Testis (tissue), 2 donors: Measurements from ENCODE around the gene ARHGAP25.

Experiments used
- POLR2A ChIP-seq: fragments of 450-650 bp; IDR thresholded peaks from one replicate; pipeline ENCODE4 v1.6.1; 2017; ENCODE audit warnings: antibody characterized with exemption, mild to moderate bottlenecking, moderate library complexity
- TF ChIP-seq, protein P1 (sequence below), 3 experiments: fragments of 450-650 bp in 2 of 3; fragments of 200-600 bp in 1 of 3; sonication (generic) in 1 of 3; IDR thresholded peaks; one replicate each; pipeline ENCODE4 v1.5.1; 2016 to 2019; ENCODE audit warnings: antibody characterized with exemption in 3 of 3, mild to moderate bottlenecking in 2 of 3, moderate library complexity in 1 of 3

DNA sequence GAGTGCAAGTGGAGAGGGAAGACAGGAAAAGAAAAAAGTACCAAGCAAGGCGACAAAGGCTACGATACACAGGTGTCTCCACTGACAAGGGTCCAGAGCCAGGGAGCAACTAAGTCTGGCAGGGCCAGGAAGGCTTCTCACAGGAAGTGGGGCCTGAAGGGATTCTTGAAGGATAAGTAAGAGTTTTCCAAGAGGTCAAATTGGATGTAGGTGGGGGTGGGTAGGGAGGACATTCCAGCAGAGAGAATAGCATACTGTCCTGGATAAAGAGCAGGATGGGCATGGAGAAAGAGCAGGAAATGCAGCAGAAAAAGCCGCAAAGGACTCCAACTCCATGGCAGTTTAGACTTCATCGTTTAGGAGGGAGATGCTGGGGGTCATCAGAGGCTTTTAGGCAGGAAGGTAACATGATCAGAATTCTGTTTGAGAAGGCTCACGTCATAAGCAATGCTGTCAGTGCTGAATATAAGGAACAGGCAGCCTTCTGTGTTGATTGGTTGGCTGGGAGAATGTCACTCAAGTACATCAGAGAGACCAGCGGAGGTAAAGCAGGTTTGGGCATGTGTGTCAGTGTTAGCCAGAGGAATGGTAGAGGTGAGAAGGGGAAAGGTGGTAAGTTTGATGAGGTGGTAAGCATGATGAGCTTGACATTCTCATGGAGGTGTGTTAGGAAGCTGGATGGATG is 35.1 kb downstream of the ARHGAP25 start:
- TF ChIP-seq, protein P1, sequence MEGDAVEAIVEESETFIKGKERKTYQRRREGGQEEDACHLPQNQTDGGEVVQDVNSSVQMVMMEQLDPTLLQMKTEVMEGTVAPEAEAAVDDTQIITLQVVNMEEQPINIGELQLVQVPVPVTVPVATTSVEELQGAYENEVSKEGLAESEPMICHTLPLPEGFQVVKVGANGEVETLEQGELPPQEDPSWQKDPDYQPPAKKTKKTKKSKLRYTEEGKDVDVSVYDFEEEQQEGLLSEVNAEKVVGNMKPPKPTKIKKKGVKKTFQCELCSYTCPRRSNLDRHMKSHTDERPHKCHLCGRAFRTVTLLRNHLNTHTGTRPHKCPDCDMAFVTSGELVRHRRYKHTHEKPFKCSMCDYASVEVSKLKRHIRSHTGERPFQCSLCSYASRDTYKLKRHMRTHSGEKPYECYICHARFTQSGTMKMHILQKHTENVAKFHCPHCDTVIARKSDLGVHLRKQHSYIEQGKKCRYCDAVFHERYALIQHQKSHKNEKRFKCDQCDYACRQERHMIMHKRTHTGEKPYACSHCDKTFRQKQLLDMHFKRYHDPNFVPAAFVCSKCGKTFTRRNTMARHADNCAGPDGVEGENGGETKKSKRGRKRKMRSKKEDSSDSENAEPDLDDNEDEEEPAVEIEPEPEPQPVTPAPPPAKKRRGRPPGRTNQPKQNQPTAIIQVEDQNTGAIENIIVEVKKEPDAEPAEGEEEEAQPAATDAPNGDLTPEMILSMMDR (IDR thresholded peaks at IDR 0.05): no peak
- TF ChIP-seq POLR2A: no peak
